Cerebellar nuclear complex (tissue), 1 donor: ENCODE measurements around the gene ARHGAP42.
"Not testable (repeated sequence)": the region's sequence is repeated elsewhere in the genome, so short reads cannot be mapped to it uniquely, and the experiment has no call there.

Experiments
- DNase-seq, 2 experiments: peaks; one replicate each; lab custom pipeline; 2025; lab: John Stamatoyannopoulos, UW

Gene ARHGAP42, protein sequence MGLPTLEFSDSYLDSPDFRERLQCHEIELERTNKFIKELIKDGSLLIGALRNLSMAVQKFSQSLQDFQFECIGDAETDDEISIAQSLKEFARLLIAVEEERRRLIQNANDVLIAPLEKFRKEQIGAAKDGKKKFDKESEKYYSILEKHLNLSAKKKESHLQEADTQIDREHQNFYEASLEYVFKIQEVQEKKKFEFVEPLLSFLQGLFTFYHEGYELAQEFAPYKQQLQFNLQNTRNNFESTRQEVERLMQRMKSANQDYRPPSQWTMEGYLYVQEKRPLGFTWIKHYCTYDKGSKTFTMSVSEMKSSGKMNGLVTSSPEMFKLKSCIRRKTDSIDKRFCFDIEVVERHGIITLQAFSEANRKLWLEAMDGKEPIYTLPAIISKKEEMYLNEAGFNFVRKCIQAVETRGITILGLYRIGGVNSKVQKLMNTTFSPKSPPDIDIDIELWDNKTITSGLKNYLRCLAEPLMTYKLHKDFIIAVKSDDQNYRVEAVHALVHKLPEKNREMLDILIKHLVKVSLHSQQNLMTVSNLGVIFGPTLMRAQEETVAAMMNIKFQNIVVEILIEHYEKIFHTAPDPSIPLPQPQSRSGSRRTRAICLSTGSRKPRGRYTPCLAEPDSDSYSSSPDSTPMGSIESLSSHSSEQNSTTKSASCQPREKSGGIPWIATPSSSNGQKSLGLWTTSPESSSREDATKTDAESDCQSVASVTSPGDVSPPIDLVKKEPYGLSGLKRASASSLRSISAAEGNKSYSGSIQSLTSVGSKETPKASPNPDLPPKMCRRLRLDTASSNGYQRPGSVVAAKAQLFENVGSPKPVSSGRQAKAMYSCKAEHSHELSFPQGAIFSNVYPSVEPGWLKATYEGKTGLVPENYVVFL

DNA sequence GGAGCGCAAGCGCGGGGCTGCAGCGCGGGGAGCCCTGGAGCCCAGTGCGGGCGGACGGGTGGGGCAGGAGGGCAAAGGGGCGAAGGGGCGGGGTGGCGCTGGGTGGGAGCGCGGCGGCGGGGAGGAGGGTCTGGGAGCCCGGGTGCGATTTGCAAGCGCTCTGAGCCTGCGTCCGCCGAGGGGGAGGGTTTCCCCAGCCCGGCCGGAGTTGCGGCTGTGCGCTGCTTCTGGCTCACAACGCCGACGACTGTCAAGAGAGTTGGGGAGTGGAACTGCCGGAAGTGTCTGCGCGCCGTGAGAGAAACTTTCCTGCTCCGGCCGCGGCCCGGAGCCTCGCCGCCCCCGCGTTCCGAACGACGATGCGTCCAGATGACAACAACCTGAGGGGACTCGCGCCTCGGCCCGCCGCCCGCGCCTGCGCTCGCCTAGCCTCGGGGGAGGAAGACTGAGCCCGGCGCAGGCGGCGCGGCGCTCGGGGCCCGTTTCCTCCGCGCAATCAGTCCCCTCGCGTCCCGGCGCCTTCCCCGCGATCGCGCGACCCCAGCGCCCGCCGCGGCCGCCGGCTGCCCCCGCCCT, at the start of gene ARHGAP42:
Gene ARHGAP42 (plus strand): TSS at position 235 of the 576 bp plus-strand sequence. CDS start 391 bp downstream, outside the sequence.
- DNase-seq: no peak

DNA sequence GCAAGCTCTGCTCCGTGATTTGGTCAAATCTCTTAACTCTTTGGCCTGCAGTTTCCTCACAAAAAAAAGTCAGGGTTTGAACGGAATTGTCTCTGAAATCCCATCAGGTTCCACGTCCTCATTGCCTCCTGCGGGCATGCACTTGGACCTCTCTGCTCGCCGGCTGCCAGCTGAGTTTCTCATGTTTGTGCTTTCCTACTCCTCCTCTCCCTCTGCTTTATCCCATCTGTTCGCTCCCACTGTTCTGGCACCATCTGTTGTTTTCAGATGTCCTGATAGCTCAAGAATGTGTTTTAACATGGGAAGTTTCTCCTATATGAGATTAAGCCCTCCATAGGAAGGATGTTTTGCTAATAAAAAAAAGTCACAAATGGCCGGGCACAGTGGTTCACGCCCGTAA, 49.4 kb upstream of the ARHGAP42 start:
- DNase-seq: peak; percentile 27 to 68

DNA sequence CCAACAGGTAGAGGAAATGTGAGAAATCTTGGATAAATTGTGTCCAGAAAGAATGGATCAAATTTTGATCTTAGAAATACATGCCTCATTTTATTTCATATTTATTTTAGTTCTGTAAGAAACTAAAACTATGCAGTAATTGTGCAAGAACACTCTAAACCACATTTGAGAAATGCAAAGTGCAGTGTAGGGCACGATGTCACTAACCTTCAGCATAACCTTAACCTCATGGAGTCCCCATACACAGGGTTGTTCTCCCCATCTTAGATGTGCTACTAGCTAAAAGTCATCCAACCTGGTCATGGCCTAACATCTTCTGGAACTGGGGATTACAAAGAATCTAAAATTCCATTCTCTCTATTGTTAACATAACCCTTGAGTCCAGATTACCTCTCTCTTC, 48.4 kb upstream of the ARHGAP42 start:
- no peak for DNase-seq

DNA sequence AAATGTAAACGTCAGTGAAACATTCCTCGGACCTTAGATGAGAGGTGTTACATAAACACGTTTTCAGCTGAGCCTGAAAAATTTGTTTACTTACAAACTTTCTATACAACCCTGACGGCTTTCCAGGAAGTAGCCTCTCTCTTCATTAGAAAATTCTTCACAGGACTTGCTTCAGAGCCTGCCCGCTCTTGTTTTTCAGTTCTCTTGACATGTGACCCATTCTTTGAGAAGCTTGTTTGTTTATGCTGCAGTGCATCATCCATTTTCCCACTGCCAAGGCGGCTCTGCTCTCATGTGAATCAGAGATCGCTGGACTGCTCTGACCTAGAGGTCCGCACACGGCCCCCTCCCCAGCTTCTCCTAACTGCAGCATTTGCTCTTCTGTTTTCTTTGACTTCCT, 47.9 kb upstream of the ARHGAP42 start:
- no peak for DNase-seq

DNA sequence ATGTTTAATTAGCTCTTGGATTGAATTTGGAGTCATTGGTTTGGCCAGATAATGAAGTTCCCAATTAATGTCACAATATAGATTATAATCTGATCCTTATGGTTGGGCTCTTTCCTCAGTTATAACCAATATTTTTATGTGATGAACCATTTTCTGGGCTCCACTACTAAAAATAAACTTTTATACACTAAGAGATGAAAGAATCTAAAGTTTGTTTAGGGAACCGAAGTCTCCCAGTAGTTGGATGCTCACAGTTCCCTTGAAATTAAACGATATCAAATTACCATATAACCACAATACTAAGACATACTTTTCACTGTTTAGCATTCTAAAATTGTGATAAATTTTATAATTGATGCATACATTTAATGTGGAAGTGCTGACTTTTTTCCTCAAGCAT, 47.0 kb upstream of the ARHGAP42 start:
- no peak for DNase-seq

DNA sequence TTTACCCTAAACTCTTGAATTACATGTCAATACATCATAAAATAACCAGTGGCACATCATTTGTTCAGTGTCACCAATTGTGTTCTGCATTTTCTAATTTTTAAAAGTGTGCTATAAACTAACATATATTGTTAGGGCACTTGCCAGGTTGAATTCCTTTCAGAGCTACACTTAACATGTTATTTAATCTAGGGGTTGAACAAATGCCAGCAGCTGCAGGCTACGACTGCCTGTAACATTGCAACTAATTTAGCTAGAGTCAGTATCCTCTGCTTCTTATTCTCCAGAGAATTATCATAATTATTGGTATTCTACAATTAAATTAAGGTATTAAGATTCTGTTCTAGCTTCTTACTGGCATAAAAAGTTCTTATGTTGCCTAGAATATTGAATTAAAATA, 46.4 kb upstream of the ARHGAP42 start:
- no peak for DNase-seq

DNA sequence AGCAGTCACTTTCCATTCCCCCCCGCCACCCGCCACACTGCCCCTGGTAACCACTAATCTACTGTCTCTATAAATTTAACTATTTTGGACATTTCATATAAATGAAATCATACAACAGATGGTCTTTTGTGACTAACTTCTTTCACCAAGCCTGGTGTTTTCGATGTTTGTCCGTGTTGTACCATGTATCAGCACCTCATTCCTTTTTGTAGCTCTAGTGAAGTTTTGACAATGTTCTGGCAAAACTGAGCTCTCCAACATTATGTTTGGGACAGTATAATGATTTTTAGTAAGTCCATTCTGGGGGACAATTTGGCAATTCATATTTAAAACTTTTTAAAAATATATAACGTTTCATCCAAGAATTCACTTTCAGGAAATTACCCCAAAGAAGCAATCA, 45.6 kb upstream of the ARHGAP42 start:
- no peak for DNase-seq

DNA sequence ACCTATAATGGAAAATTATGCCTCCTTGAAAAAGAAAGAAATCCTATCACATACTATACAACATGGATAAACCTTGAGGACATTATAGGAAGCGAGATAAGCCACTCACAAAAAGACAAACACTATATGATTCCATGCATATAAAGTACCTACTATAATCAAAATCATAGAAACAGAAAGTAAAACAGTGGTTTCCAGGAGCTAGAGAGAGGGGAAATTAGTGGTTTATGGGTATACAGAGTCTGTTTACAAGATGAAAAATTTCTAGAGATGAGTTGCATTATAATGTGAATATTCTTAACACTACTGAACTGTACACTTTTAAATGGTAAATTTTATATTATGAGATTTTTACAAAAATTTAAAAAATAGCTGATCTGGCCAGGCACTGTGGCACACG, 40.5 kb upstream of the ARHGAP42 start:
- no peak for DNase-seq

DNA sequence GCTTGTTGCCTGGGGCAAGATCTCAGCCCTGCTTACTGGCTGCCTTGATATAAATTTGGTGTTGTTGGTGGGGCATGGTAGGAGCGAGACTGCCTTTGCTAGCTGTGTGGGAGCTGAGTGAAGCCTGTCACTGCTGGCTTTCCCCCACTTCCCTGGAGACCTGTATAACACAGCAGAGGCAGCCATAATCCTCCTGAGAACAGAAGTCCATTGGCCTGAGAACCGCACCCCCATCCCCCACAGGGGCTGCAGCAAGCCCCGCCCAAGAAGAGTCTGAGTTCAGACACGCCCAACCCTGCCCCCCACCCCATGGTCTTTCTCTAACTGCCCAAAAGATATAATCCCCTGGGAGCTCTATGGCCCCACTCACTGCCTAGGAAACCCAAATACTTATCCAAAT, 39.2 kb upstream of the ARHGAP42 start:
- no peak for DNase-seq

DNA sequence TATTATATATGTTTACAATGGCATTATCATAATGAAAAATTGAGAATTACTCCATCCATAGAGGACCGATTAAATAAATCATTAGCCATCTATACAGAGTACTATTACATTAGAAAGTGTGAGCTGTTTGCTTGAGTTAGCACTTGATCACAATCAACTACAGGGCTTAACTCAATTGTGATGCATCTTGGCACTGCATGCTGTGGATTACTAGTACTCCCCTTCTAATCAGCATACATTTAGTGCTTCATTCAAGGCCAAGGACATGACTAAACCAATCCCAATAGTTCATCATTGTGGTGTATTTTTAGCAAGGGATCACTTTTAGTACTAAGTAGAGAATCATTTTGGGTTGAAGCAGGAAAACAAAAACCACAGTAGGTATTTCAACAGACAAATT, 23.5 kb upstream of the ARHGAP42 start:
- DNase-seq: no peak

DNA sequence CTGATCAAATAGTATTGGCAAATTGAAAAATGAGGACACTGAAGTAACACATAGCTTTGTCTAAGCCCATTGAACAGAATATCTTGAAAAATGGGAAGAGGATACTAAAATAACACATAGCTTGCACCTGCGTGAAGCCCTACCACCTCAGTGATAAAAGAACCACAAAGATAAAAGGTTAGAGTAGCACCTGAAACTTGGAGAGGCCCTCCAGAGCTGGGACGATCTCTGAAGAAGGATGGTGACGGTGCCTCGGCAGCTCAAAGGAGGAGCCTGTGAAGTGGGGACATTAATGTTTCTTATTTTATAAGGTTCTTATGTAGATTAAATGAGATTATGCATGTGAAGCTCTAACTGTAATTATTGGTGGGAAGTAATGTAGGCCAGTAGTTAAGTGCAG, 23.1 kb upstream of the ARHGAP42 start:
- no peak for DNase-seq

DNA sequence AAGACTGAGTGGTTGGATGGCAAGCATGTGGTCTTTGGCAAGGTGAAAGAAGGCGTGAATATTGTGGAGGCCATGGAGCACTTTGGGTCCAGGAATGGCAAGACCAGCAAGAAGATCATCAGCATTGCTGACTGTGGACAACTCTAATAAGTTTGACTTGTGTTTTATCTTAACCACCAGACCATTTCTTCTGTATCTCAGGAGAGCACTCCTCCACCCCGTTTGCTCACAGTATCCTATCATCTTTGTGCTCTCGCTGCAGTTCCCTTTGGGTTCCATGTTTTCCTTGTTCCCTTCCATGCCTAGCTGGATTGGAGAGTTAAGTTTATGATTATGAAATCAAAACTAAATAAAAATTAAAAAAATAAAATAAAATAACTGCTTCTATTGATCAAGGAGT, 20.3 kb upstream of the ARHGAP42 start:
- not testable (repeated sequence) for DNase-seq

DNA sequence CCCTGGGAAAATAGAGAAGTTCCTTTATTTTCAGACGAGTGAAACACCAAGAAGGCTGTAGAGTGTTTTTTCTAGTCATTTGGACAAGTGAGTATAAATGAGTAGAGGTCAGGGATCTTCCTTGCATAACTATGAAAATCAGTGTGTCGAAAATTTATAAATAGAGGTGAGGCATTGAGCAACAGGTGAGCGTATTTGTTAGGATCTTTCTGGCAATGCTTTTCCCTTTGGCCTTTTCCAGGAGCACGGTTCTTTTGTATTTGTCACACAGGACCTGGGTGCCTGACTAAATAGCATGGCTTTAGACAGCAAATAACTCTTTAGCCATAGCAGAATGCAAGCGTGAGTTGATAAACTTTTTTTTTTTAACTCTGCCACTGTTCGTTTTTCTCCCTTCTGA, 19.6 kb upstream of the ARHGAP42 start:
- DNase-seq: no peak

DNA sequence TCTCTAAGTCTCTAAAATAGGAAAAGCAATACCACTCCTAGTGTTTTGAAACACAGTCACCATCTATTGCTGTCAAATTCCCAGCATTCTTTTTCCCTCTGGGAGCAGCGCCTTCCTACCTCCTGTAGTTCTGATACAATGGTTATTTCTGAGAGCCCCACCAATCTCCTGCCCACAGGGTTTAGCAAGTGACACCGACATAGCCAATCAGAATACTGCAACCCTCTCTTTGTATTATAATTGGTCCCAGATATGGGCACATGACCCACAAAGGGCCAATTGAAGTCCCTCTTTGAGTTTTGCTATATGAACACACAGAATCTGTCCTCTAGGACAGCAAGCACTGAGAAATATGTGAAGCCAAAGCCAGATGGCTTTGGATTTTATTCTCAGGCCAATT, 16.9 kb upstream of the ARHGAP42 start:
- DNase-seq: no peak

DNA sequence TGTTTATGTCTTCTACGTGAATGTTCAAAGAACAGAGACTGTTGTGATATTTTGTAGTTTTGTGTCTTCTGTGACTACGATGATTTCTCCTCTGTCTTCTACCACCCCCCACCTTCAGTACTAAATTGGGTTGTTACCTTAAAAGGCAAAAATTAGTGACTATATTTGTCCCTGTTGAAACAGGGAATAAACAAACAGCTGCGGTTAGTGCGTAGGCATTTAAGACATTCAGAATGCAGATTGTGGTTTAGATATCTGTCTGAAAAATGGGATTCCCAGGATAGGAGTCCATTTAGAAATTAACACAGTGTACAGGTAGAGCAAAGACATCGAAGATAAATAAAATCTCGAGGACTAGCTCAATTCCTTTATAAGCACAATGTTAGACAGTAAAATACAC, 15.6 kb upstream of the ARHGAP42 start:
- no peak for DNase-seq

DNA sequence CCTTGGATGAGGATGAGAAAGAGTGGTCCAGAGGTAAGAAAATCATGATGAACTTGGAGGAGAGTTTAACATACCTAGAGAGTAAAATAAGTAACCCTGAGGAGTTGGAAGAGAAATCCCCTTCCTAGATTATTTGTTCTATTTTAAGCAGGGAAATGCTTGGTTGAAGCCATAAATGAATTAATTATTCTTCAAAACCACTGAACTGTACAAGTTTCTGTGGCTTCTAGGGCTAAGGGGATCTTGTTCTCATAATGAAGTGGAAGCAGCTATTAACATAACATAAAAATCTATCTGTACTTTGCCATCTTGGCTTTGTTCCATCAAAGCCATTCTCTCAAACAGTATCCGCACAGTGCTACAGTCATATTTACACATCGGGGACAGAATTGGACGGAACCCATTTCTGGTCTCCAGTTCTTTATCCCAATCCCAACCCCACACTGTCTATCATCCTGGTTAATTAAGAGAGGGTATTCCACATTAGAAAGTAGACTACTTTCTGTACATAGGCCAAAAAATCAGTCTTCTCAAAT, 14.5 kb upstream of the ARHGAP42 start:
- DNase-seq: no peak

DNA sequence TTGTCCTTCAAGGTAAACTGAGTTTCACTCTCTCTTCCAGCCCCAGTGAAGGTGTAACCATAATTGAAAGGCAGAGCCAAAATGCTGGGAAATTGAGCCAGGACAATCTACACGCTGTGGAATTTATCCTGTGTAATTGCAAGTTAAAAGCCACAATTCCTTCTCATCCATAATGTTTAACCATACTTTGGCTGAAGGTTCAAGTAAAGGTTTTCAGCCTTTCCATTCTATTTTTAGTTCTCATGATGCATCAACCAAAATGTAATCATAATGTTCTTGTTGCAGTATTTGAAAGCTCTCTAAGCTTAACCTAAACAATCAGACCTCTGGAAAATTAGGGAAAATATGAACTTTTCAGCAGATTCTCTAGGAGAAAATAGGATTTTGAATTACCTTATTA, 14.0 kb upstream of the ARHGAP42 start:
- no peak for DNase-seq

DNA sequence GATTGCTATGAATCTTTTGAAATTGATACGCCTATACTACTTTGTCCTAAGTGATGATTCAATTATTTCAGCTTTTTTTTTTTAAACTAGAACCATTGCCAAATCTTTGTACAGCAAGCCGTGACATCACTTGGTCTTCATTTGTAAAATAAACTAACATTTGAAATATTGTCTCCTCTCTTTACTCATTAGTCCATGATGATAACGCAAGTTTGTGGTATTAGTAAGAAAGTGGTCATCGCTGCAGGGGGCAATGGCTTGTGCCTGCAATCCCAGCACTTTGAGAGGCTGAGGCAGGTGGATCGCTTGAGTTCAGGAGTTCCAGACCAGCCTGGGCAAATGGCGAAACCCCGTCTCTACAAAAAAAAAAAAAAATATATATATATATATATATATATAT, 12.9 kb upstream of the ARHGAP42 start:
- DNase-seq: no peak

DNA sequence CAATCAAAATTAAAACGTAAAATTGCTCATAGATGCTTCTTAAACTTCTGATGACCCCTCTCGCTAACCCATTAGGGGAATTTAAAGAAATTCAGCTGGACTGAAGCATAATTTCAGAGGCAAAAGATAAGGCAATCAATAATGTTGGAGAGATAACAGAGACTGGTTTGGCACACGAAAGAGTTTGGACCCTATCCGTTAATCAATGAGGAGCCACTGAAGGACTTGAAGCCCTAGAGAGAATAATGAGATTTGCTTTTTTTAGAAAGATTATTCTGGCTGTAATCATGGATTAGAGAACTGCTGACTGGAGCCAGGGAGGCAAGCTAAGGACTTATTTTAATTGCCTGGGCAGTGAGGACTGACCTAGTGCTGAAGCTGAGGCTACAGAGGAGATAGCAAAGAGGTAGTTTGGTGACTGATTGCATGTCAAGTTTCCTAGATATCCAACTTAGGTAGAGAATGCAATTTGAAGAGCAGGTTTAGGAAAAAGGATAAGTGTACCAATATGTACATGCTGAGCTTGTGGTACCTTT, 11.9 kb upstream of the ARHGAP42 start:
- DNase-seq: no peak

DNA sequence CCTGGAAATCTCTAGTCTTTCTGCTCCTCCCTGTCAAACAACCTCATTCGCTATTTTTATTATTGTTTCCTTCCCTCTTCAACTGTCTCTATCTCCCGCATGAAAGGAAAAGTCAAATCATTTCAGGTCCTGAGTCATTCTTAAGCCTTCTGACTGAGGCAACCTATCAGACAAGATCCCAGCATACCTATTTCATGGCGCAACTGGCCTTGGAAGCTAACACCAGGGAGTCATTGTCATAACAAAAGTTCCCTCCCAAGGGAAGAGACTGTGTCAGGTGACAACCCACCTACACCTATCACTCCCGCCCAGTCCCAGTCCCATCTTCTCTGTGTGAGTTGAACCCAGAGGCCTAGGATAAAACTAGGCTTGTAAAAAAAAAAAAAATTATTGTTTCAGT, 10.2 kb upstream of the ARHGAP42 start:
- DNase-seq: no peak

DNA sequence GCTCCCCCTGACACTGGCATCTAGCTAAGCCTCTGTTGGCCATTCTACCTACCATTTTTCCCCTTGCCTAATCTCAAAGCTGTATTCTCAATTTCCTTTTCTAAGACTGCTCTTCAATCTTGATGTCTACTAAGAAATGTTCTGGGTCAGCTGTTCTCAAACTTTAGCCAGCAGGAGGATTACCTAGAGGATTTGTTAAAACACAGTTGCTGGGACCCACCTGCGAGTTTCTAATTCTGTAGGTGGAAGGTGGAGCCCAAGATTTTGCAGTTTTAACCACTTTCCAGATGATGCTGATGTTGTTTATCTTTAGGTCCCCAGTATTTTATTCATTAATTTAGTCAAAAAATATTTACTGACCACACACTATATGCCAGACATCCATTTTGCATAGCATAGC, 9.3 kb upstream of the ARHGAP42 start:
- no peak for DNase-seq

DNA sequence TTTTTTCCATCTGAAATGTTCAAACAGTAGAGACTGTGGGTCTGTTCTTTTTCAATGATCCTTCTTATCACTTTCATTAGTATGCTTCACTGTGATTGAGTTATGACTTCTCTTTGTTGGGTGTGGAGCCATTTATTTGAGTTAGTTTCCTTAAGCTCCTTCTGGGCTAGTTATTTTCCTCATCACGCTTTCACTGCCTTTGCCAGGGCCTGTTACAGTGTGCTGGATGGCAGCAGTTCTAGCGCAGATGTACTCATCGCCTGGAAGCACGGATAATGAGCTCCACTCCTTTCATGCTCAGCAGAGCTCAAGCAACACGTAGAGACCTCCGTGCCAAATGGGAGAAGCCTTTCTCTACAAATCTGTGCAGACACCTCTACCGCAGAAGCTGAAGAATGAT, 7.0 kb upstream of the ARHGAP42 start:
- DNase-seq: no peak
